Measurements from ENCODE around the gene RALGPS1.

GRCh38 chr9:126935630-126936029, 21.0 kb downstream of the RALGPS1 start:
- TF ChIP-seq JUND (IDR thresholded peaks at IDR 0.05), result no peak
- no peak for TF ChIP-seq TAF1 (IDR thresholded peaks at IDR 0.05; ENCODE audit: borderline replicate concordance, low read depth, low read length)
- TF ChIP-seq, protein P1, sequence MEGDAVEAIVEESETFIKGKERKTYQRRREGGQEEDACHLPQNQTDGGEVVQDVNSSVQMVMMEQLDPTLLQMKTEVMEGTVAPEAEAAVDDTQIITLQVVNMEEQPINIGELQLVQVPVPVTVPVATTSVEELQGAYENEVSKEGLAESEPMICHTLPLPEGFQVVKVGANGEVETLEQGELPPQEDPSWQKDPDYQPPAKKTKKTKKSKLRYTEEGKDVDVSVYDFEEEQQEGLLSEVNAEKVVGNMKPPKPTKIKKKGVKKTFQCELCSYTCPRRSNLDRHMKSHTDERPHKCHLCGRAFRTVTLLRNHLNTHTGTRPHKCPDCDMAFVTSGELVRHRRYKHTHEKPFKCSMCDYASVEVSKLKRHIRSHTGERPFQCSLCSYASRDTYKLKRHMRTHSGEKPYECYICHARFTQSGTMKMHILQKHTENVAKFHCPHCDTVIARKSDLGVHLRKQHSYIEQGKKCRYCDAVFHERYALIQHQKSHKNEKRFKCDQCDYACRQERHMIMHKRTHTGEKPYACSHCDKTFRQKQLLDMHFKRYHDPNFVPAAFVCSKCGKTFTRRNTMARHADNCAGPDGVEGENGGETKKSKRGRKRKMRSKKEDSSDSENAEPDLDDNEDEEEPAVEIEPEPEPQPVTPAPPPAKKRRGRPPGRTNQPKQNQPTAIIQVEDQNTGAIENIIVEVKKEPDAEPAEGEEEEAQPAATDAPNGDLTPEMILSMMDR (IDR thresholded peaks at IDR 0.05), result no peak
- no peak for TF ChIP-seq NRF1 (IDR thresholded peaks at IDR 0.05; ENCODE audit: low read depth, low read length)
